Progenitor cell of endocrine pancreas (in vitro differentiated cells): Measurements from ENCODE around the gene DNAH1. TPM values are rescaled to one million over a fixed set of nuclear protein-coding genes. Genes with fewer than 3 reads are reported as not detected.
A peak's percentile ranks its signal among the peaks of the same experiment; 100 is the strongest.

Experiments
- DNase-seq: peaks from one replicate; pipeline ENCODE4 v3.0.0; 2021; ENCODE audit warnings: low spot score; ENCODE audit not compliant: unreplicated experiment
- H3K27ac Mint-ChIP-seq: 2 replicates; pipeline ENCODE4 v1.8.0; 2021; ENCODE audit warnings: mild to moderate bottlenecking, moderate library complexity, mixed read lengths
- H3K27me3 Mint-ChIP-seq: 2 replicates; pipeline ENCODE4 v1.8.0; 2021; ENCODE audit warnings: mixed read lengths
- H3K36me3 Mint-ChIP-seq: 2 replicates; pipeline ENCODE4 v1.8.0; 2022; ENCODE audit warnings: mixed read lengths; ENCODE audit not compliant: insufficient read depth
- H3K4me1 Mint-ChIP-seq: 2 replicates; pipeline ENCODE4 v1.8.0; 2021; ENCODE audit warnings: low read depth, mixed read lengths
- H3K4me3 Mint-ChIP-seq: 2 replicates; pipeline ENCODE4 v1.8.0; 2021; ENCODE audit warnings: low read depth, mild to moderate bottlenecking, moderate library complexity, mixed read lengths
- H3K9me3 Mint-ChIP-seq: 2 replicates; pipeline ENCODE4 v1.8.0; 2021; ENCODE audit warnings: low read depth, mixed read lengths
- total RNA-seq: library from RNA; stranded (reverse); gene quantifications from 2 replicates; pipeline ENCODE4 v1.2.1, GENCODE V29; 2021
- TF ChIP-seq, protein P1 (sequence below): fragments of 200-600 bp; sonication (generic); IDR thresholded peaks from one replicate; pipeline ENCODE4 v1.5.0; 2021; ENCODE audit warnings: antibody characterized with exemption, mild to moderate bottlenecking; ENCODE audit not compliant: unreplicated experiment

Gene DNAH1
- total RNA-seq, 1 donor from 2014 or later, result 14.0 TPM

DNA sequence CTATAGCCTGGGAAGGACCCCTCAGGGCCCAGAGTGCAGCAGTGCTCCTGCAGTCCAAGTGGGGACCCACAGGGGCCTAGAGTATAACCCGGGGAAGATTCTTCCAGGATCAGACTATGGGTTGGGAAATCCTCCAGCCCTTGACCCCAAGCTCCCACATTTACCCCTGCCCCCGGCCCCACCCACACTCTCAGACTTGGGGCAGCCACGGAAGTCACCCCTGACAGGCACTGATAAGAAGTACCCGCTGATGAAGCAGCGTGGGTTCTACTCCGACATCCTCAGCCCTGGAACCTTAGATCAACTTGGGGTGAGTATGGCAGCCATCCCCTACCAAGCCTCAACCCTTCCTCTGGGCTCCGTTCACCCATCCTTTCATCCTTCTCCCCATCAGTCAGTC is 6.3 kb downstream of the DNAH1 start:
- H3K9me3 Mint-ChIP-seq, result no peaks in the 10 kb centered on the region
- H3K36me3 Mint-ChIP-seq, result no peaks in the 10 kb centered on the region
- no peak overlapping the region for H3K4me3 Mint-ChIP-seq
- no peak overlapping the region for H3K27ac Mint-ChIP-seq
- peaks cover 8% of the 10 kb centered on the region for H3K4me1 Mint-ChIP-seq
- peaks cover 20% of the 10 kb centered on the region for H3K27me3 Mint-ChIP-seq
- TF ChIP-seq, protein P1, sequence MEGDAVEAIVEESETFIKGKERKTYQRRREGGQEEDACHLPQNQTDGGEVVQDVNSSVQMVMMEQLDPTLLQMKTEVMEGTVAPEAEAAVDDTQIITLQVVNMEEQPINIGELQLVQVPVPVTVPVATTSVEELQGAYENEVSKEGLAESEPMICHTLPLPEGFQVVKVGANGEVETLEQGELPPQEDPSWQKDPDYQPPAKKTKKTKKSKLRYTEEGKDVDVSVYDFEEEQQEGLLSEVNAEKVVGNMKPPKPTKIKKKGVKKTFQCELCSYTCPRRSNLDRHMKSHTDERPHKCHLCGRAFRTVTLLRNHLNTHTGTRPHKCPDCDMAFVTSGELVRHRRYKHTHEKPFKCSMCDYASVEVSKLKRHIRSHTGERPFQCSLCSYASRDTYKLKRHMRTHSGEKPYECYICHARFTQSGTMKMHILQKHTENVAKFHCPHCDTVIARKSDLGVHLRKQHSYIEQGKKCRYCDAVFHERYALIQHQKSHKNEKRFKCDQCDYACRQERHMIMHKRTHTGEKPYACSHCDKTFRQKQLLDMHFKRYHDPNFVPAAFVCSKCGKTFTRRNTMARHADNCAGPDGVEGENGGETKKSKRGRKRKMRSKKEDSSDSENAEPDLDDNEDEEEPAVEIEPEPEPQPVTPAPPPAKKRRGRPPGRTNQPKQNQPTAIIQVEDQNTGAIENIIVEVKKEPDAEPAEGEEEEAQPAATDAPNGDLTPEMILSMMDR, result no peak
- no peak for DNase-seq

DNA sequence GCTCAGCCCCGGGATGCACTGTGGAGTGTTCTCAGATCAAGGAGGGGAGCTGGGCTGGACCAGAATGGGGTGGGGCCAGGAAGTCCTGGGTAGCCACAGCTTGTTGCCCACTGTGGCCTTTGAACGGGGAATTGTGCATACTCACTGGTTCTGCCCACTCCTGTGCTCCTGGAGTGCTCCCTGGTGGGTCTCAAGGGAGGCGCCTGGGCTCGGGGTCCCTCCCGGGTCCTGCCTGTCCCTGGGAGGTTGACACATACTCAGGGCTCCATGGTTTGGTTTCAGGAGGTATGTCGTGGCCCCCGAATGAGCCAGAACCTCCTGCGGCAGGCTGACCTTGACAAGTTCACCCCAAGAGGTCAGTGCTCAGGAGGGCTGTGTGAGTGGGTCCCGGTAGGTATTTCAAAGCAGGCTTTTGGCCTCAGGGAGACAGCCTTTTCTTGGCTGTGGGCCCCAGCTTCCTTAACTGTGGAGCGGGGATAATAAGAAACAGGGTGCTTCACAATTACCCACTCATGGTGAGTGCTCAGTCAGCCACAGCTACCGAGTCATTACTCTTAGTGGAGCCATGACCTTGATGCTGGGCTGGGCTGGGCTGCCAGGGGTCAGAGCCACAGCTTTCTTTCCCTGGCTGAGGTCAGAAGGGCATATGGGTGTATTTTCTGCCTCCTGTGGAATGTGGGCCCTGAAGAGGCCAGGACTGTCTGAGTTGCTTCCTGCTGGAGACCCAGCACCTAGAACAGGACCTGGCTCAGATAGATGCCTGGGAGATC is 7.6 kb downstream of the DNAH1 start:
- H3K4me3 Mint-ChIP-seq, result no peak overlapping the region

DNA sequence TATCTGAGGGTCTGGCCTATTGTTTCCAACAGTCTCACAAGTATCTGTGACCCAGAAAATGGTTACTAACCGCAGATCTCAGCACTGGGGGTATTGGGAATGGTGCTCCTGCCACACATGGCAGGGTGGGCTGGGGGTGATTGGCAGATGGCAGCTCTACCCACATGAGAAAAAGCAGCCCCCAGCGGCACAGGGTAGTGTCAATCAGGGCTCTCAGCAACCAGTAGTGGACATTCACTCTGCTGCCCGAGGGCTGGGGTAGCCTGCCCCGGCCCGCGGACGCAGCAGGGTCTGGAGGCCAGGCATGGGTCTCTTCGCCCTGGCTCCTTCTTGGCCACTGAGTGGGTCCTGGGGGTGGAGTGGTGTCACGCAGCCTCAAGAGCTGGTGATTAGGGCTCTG is 8.6 kb downstream of the DNAH1 start:
- Mint-ChIP-seq H3K4me1 (peaks cover 2% of the 10 kb centered on the region), H3K9me3 (no peaks in the 10 kb centered on the region), H3K4me3 (no peak overlapping the region), H3K27ac (no peak overlapping the region), H3K36me3 (no peaks in the 10 kb centered on the region), H3K27me3 (peaks cover 5% of the 10 kb centered on the region)
- no peak for DNase-seq
- TF ChIP-seq, protein P1, result no peak

More for the DNA sequence above, 7.6 kb downstream of the DNAH1 start:
- Mint-ChIP-seq H3K27me3 (peaks cover 10% of the 10 kb centered on the region), H3K27ac (peak overlapping the region; percentile 64), H3K9me3 (no peaks in the 10 kb centered on the region), H3K36me3 (no peaks in the 10 kb centered on the region), H3K4me1 (peaks cover 2% of the 10 kb centered on the region)
- DNase-seq, result no peak
- TF ChIP-seq, protein P1, result no peak

DNA sequence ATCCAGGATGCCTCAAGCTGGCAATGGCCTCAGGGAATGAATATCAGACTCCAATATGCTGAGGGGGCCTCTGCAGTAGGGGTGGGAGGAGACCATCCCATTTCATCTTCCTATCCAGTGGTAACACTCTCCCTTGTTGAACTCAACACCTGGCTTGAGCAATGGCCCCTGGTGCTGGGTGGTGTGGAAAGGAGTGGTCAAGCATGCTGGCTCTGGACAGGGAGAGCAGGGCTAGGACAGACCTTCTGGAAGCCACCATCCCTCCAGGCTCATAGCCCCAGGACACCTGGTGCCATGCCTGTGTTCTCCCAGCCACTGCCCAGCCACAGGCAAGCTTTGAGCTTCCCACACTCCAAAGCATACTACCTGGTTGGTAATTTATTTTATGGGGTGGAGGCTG is 9.6 kb downstream of the DNAH1 start:
- Mint-ChIP-seq H3K27ac (no peak overlapping the region), H3K27me3 (peaks cover 5% of the 10 kb centered on the region), H3K36me3 (no peaks in the 10 kb centered on the region), H3K9me3 (no peaks in the 10 kb centered on the region), H3K4me1 (peaks cover 2% of the 10 kb centered on the region), H3K4me3 (no peak overlapping the region)
- no peak for DNase-seq
- TF ChIP-seq, protein P1, result no peak

DNA sequence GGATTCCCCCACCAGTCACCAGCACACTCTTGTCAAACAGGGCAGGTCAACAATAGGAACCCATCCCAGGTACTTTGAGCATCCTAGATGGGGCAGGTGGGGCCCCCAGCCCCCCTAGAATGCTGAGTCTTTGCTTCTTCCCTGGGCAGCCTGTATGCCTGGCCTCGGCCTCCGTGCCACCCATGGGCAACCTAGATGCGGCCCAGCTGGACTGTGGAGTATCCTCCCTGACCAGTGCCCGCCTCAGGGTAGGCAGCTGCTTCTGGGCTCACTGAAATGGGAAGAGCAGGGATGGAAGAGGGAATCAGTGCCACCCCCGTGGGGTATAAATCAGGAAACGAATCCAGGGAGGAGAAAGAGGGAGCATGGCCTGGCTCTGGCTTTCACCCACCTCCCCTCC is 10.9 kb downstream of the DNAH1 start:
- Mint-ChIP-seq H3K27me3 (peaks cover 5% of the 10 kb centered on the region), H3K9me3 (no peaks in the 10 kb centered on the region), H3K36me3 (no peaks in the 10 kb centered on the region), H3K4me3 (no peak overlapping the region), H3K4me1 (peaks cover 2% of the 10 kb centered on the region), H3K27ac (no peak overlapping the region)
- TF ChIP-seq, protein P1, result no peak
- no peak for DNase-seq
